Fibroblast of skin of right quadriceps (primary cell): ENCODE measurements around the gene PLEKHH1.
A peak's percentile ranks its signal among the peaks of the same experiment; 100 is the strongest.
"Not testable (repeated sequence)": the region's sequence is repeated elsewhere in the genome, so short reads cannot be mapped to it uniquely, and the experiment has no call there.

Experiments used
- DNase-seq: peaks from one replicate; pipeline ENCODE4 v3.0.0-alpha.2; 2013

The PLEKHH1 gene

GRCh38 chr14:67536087-67536486, 3.0 kb downstream of the PLEKHH1 start:
- DNase-seq, result no peak

DNA sequence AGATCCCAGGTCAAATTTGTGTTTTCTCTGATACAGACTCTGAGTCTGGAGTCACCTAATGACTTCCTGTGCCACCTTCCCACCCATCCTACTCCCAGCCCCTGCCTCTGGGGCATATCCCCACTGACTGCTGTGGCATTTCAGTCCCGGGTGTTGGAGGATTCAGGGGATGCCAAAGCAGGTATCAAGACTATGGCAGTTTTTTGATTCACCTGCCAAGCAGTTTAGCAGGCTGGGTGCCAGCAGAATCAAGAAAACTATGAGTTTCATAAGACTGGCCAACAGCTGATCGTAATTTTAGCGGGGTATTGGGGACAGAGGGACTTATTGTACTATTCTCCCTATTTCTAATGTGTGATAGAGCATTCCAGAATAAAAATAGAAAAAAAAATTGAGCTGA, 4.6 kb downstream of the PLEKHH1 start:
- no peak for DNase-seq

- DNase-seq, result no peak
These were observed 5.4 kb downstream of the PLEKHH1 start for GRCh38 chr14:67538501-67538900.

DNA sequence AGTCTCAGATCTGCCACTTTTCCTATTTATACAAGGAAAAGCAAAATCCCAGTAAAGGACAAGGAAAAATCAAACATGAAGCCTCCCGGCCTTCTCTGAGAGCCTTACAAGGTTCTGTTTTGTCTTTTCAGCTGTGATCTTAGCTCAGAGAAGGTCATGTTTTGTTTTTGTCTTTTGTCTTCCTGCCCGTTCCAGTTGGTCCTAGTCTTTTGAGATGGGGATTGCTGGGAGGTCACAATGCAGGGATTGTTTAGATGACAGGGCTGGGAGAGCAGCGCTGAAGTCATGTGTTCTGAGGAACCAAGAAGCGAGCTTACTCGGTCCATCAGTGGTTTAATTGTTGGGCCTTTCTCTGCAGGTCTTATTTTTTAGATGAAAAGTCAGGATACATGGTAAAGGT, 6.0 kb downstream of the PLEKHH1 start:
- DNase-seq, result no peak

DNA sequence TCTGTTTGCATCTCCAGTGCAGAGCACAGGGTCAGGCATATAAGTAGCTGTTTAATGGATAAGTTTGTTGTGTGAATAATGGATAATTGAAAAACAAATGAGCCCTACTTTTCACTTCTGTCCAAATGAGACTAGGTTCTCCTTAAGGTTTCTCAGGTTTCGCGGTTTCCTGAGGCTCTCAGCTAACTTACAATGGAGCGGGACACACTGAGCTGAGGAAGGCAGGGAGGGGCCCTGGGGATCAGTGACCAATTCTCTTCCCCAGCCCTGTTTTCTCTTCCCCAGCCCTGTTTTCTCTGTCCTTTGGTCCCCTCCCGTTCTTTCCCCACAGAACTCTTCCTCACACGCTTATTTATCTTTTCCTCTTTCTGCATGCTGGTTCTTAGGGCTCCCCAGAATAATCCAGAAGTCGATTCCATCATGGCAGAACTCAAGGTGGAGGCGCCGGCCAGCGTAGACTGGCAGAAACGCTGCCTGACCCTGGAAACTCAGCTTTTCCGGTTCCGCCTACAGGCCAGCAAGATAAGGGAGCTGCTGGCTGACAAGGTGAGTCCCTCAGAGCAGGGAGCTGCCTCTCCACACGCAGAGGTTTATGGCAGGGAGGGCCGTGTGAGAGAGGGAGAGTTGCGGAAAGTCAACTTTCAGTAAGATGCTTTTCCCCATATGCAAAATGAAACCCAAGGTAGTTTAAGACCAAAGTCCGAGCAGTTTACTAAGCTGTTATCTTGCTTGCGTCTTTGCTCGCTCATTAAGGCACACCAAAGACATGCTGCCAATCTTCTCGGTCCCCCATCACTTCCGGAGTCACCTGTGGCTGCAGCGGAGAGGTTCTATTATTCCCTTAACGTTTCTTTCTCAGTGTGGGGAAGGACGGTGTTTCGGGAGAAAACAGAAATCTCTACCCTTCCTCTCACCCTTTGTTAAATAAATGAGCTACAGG, 8.6 kb downstream of the PLEKHH1 start:
- DNase-seq, result no peak

DNA sequence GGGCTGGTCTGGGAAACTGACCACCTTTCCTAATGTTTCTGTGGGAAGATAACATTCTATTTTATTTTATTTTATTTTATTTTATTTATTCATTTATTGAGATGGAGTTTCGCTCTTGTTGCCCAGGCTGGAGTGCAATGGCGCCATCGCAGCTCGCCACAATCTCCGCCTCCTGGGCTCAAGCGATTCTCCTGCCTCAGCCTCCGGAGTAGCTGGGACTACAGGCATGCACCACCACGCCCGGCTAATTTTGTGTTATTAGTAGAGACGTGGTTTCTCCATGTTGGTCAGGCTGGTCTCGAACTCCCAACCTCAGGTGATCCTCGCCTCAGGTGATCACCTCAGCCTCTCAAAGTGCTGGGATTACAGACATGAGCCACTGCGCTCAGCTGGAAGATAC, 9.5 kb downstream of the PLEKHH1 start:
- not testable (repeated sequence) for DNase-seq

- DNase-seq, result no peak
These were observed 11.5 kb downstream of the PLEKHH1 start for GRCh38 chr14:67544590-67544989.

- DNase-seq, result no peak
These were observed 14.2 kb downstream of the PLEKHH1 start for GRCh38 chr14:67547224-67547780.

DNA sequence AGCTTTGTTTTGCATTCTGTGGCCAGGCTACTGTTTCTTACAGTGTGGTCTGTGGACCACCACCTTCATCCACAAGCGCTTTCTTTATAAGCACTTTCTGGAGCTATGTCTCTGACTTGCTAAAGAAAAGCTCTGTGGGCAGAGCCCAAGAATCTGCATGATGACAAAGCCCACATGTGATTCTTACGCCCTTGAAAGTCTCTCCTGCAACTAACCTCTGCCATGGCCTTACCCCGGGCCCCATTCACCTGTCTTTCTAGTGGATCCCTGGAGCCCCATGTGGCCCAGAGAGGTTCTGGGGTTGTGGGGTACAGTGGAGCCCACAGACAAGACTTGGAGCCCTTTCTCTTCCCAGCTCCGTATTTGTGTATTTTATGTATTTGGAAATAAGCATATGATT, 16.6 kb downstream of the PLEKHH1 start:
- DNase-seq, result no peak

DNA sequence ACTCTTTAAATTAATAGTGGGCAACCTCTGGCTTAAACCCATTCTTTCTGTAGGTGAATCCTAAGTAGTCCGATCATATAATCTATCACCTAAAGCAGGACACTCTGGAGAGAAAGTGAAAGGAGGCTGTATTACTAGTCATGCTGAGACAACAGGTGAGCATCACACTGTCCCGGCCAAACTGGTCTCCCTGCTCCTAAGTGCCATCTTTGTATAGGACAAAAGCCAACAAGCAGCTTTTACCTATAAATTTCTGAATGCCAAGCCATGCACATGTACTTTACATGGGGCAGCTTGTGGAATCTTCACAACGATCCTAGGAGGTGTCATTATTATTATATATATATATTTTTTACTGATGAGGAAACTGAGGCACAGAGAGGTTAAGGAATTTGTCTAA, 18.0 kb downstream of the PLEKHH1 start:
- no peak for DNase-seq

GRCh38 chr14:67551940-67552339, 18.9 kb downstream of the PLEKHH1 start:
- DNase-seq, result no peak

DNA sequence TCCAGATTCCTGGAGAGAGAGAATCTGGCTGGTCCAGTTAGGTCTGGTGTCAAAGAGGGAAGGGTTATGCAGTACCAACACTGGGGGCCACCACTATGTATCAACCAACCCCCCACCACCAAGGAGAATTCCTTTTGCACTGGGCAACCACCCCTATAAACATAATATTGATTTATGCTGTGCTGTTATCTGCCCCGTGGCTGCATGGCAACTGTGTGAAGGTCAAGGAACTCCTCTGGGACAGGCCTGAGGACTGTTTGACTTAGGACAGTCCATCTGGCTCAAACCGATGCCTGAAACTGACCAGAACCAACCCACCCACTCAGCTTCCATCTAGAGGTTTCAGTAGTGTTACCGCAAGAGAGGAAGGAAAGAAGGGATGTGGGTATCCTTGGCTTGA, 20.5 kb downstream of the PLEKHH1 start:
- no peak for DNase-seq

- no peak for DNase-seq
These were observed 21.3 kb downstream of the PLEKHH1 start for GRCh38 chr14:67554341-67554740.

GRCh38 chr14:67555518-67556090, 22.5 kb downstream of the PLEKHH1 start:
- DNase-seq, result no peak

DNA sequence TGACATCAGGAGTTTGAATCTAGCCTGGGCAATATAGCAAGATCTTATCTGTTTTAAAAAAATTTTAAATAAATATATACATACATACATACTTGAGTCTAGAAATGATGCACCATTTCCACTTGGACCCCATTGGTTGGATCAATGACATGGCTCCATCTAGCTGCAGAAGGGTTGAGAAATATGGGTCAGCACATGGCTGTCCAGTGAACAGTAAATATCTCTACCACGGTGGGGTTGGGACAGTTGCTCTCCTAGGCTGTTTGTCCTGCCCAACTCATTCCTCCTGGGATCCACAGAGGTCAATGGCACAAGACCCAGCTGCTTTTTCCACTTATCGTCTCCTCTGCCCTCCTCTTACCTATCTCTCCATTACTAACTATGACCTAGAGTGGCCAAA, 23.6 kb downstream of the PLEKHH1 start:
- no peak for DNase-seq

- DNase-seq, result peak; percentile 14
These were observed 24.0 kb downstream of the PLEKHH1 start for GRCh38 chr14:67557118-67557517.

GRCh38 chr14:67557656-67558055, 24.6 kb downstream of the PLEKHH1 start:
- no peak for DNase-seq

- no peak for DNase-seq
These were observed 26.5 kb downstream of the PLEKHH1 start for GRCh38 chr14:67559639-67560038.

DNA sequence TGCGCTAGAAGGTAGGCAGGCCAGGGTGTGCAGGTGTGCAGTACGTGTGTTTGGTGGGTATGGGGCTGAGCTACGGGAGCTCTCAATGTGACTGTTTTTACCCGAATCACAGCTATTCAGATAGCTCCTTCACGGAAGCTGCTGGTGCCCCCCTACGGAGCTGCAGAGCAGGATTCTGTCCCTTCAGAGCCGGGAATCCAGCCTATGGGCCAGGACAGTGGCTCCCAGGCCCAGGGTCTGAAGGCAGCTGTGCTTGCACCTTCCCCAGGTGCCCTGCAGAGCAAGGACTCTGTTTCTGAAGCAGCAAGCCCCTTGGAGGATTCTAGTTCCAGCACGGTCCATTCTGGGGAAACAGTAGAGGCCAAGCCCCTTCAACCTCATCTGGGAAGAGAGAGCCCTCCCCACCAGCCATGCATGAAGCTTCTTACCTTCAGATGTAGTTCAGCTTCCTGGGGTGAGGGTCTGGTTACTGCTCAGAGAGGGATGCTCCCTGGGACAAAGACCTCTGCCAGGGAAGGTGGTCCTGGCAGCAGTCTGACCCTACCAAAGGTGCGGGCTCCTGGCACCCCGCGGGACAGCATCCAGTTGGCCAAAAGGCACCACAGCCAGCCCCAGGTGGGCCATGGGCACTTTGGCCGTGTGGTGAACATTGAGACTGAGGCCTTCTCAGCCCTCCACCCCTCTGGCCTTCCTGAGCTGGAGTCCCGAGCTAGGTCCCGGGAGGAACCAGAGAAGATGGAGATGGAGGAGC, 29.1 kb downstream of the PLEKHH1 start:
- DNase-seq, result no peak

GRCh38 chr14:67562776-67563150, 29.7 kb downstream of the PLEKHH1 start:
- no peak for DNase-seq

DNA sequence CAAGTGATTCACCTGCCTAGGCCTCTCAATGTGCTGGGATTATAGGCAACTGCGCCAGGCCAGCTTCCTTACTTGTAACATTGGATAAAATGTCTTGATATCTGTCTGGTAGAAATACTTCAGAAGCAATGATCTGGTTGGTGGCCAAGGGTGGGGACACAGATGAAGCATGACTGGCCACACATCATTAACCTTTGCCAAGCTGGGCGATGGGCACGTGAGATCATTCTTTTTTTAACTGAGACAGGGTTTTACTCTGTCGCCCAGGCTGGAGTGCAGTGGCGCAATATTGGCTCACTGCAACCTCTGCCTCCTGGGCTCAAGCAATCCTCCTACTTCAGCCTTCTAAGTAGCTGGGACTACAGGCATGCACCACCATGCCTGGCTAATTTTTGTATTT, 31.1 kb downstream of the PLEKHH1 start:
- no peak for DNase-seq

DNA sequence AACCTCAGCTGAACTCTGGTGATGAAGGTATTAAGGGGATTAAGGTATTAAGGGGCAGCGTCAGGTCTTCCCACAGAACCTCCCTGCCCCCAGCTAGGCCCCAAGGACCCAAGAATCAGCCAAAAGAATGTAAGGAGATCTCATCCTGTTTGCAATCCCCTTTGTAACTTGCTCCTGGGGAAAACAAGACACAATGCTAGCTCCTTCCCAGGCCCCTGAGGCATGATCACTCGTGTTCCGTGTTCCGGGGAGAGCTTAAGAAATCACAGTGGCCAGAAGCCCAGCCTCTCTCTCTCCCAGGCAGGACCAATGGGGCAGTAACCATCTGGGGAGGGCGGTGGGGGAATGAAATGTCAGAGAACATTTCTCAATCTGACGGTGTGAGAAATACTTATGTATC, 33.8 kb downstream of the PLEKHH1 start:
- no peak for DNase-seq

DNA sequence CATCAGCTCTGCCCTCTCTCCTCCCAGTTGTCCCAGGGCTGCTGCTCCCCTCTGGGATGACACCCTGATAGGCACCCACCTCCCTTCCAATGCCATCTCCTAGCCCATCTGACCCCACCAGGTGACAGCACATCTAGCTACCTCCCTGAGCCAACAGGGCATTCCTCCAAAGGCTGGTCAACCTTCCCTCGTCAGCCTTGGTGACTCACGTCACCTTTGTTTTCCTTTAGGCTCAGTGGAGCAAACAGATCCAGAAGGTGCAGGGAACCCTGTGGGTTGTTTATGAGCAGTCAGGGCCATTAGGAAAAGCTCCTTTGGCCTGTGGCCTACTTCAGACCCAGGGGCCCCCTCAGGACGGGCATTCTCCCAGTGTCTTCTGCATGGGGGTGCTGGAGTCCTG, 34.6 kb downstream of the PLEKHH1 start:
- DNase-seq, result no peak
